Measurements from ENCODE around the gene NKRF.

- TF ChIP-seq CTCF (IDR thresholded peaks at IDR 0.05) (no peak), EP300 (IDR thresholded peaks at IDR 0.05) (no peak), POLR2A (IDR thresholded peaks at IDR 0.05) (no peak)
Measured at GRCh38 chrX:119624417-119624816, 18.2 kb upstream of the NKRF start.

All from gastroesophageal sphincter (tissue), 3 donors.